ENCODE measurements around the gene LRRC75B.

Gene LRRC75B

GRCh38 chr22:24582056-24582814 lies 10.6 kb downstream of the LRRC75B start:
- ATAC-seq, result no peak
- Mint-ChIP-seq H3K9me3 (no peaks in the 10 kb centered on the region), H3K27ac (no peak overlapping the region), H3K4me1 (no peaks in the 10 kb centered on the region), H3K27me3 (no peaks in the 10 kb centered on the region), H3K4me3 (no peak overlapping the region), H3K36me3 (no peaks in the 10 kb centered on the region)

- H3K4me1 Mint-ChIP-seq, result no peaks in the 10 kb centered on the region
- ATAC-seq, result no peak
- H3K27me3 Mint-ChIP-seq, result no peaks in the 10 kb centered on the region
- H3K4me3 Mint-ChIP-seq, result no peak overlapping the region
- H3K36me3 Mint-ChIP-seq, result peaks cover 14% of the 10 kb centered on the region
- H3K27ac Mint-ChIP-seq, result no peak overlapping the region
- no peaks in the 10 kb centered on the region for H3K9me3 Mint-ChIP-seq
These were observed 12.6 kb downstream of the LRRC75B start for GRCh38 chr22:24580276-24580675.

DNA sequence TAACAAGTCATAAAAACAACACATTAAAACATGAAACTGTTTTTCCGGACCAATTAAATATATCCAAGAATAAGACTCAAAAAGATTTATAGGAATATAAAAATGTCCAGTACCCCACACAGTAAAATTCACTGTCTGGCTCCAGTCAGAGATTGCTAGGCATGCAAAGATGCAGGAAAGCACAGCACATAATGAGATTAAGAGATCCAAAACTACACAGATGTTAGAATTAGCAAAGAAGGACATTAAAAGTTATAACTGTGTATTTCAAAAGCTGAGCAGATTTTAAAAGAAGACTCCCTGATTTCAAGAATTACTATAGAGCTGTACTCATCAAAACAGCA lies 13.6 kb downstream of the LRRC75B start:
- Mint-ChIP-seq H3K9me3 (no peaks in the 10 kb centered on the region), H3K27ac (no peak overlapping the region), H3K36me3 (peaks cover 24% of the 10 kb centered on the region), H3K27me3 (no peaks in the 10 kb centered on the region), H3K4me3 (no peak overlapping the region), H3K4me1 (no peaks in the 10 kb centered on the region)
- ATAC-seq, result no peak

DNA sequence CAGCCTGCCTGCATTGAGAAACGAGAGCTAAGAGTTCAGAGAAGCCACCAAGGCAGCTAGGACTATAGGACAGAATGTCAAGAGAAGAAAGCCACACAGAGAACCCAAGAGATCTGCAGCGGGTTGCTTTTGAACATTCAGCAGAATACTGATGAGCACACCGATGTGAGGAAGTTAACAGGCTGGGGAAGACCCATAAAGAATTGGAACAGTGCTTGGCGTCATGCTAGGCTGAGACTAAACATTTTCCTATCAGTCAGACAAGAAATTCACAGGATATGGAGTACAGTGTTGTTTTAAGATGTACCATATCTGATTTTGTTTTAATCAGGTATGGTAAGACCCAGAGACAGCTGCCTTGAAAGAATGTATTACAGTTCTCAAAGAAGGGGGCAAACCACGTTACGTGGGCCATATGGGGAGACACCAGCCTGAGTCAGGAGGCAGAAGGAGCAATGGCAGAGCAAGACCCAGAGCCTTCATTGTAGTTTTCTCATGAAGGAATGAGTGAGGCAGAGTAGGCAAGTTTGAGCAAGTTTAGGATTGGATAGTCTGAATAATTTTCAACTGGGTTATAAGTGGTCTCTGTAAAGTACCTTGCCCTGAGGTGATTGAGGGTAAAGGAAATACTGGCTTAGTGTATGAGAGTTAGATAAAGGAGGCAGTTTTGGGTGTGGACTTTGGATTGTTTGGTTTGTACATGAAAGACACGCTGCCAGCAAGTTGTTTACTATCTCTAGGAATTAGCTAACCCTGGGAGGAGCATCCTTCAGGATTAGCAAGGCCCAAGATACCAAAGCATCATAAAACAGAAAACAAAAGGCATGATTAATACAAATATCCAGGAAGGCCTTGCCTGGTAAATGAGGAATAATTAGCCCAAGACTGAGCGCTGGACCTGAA lies 14.3 kb downstream of the LRRC75B start:
- Mint-ChIP-seq H3K9me3 (no peaks in the 10 kb centered on the region), H3K27me3 (no peaks in the 10 kb centered on the region), H3K36me3 (peaks cover 26% of the 10 kb centered on the region), H3K4me3 (no peak overlapping the region), H3K4me1 (no peaks in the 10 kb centered on the region), H3K27ac (no peak overlapping the region)
- no peak for ATAC-seq

GRCh38 chr22:24576778-24577177 lies 16.1 kb downstream of the LRRC75B start:
- Mint-ChIP-seq H3K27ac (peak overlapping the region; percentile 23), H3K36me3 (peaks cover 43% of the 10 kb centered on the region)

DNA sequence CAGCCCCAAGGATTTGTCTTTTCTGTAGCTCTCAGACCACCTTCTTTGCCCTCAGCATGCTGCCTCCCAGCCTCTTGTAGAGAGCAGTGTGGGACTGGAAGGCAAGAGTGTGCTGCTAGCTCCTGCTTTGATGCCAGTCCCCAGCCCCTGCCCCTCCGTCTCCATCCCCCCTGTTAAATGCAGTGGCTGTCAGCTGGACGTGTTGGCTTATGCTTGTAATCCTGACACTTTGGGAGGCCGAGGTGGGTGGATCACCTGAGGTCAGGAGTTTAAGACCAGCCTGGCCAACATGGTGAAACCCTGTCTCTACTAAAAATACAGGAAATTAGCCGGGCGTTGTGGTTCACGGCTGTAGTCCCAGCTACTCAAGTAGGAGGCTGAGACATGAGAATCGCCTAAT lies 21.6 kb downstream of the LRRC75B start:
- Mint-ChIP-seq H3K36me3 (peaks cover 56% of the 10 kb centered on the region), H3K4me1 (peaks cover 10% of the 10 kb centered on the region), H3K27me3 (no peaks in the 10 kb centered on the region), H3K9me3 (no peaks in the 10 kb centered on the region), H3K27ac (no peak overlapping the region), H3K4me3 (no peak overlapping the region)
- ATAC-seq, result no peak

More at GRCh38 chr22:24576778-24577177, 16.1 kb downstream of the LRRC75B start:
- H3K9me3 Mint-ChIP-seq, result no peaks in the 10 kb centered on the region
- H3K27me3 Mint-ChIP-seq, result no peaks in the 10 kb centered on the region
- H3K4me3 Mint-ChIP-seq, result no peak overlapping the region
- no peak for ATAC-seq
- no peaks in the 10 kb centered on the region for H3K4me1 Mint-ChIP-seq

DNA sequence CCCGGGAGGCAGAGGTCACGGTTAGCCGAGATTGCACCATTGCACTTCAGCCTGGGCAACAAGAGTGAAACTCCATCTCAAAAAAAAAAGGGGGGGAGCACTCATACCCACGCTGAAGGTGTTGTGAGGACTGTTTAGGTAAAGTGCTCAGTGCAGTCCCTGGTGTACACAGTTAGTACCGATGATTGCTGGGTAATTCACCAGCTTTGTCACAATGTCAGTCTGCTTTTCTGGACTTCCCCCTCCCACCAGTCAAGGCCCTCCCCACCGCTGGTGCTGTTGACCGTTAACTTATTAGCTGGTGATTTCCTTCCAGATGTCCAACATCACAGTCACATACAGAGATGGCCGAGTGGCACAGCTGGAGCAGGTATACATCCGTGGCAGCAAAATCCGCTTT lies 25.2 kb downstream of the LRRC75B start:
- Mint-ChIP-seq H3K27ac (no peak overlapping the region), H3K4me1 (peaks cover 40% of the 10 kb centered on the region), H3K27me3 (no peaks in the 10 kb centered on the region), H3K9me3 (no peaks in the 10 kb centered on the region), H3K36me3 (peaks cover 41% of the 10 kb centered on the region), H3K4me3 (no peak overlapping the region)
- ATAC-seq, result no peak

DNA sequence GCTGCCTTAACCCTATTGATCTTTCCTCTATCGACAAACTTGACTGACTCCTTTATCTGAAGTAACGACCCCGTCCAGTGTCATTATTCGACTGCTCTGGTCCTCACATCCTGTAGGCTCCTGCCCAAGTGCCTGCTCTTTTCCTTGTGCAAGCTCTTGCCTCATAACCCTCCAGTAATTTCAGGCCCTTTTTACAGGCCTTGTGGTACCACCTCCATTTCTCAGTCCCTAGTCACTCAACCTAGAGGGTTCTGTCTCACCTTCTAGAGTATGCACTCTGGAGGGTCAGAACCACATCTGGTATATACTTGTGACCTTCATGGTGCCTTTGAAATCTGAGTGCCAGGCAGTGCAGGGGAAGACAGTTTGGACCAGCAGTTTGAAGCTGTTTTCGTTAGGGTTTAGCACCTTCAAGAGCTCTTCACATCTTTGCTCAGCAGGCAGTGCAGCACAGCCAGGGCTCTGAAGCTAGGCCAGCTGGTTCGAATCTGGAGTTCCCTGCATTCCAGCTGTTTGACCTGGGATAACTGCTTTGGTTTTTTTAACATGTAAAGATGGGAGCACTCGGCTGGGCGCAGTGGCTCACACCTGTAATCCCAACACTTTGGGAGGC lies 25.9 kb downstream of the LRRC75B start:
- ATAC-seq, result no peak
- Mint-ChIP-seq H3K4me1 (peaks cover 47% of the 10 kb centered on the region), H3K9me3 (no peaks in the 10 kb centered on the region), H3K36me3 (peaks cover 38% of the 10 kb centered on the region), H3K27me3 (no peaks in the 10 kb centered on the region), H3K4me3 (no peak overlapping the region), H3K27ac (no peak overlapping the region)

- peaks cover 53% of the 10 kb centered on the region for H3K4me1 Mint-ChIP-seq
- no peak for ATAC-seq
- H3K27ac Mint-ChIP-seq, result no peak overlapping the region
- no peak overlapping the region for H3K4me3 Mint-ChIP-seq
- peaks cover 30% of the 10 kb centered on the region for H3K36me3 Mint-ChIP-seq
- H3K9me3 Mint-ChIP-seq, result no peaks in the 10 kb centered on the region
- H3K27me3 Mint-ChIP-seq, result no peaks in the 10 kb centered on the region
These were observed 27.8 kb downstream of the LRRC75B start for GRCh38 chr22:24565077-24565476.

- Mint-ChIP-seq H3K4me3 (no peak overlapping the region), H3K4me1 (peaks cover 54% of the 10 kb centered on the region), H3K27ac (no peak overlapping the region), H3K9me3 (no peaks in the 10 kb centered on the region), H3K36me3 (peaks cover 24% of the 10 kb centered on the region), H3K27me3 (no peaks in the 10 kb centered on the region)
- ATAC-seq, result no peak
These were observed 28.4 kb downstream of the LRRC75B start for GRCh38 chr22:24564376-24565058.

GRCh38 chr22:24563246-24563645 lies 29.6 kb downstream of the LRRC75B start:
- Mint-ChIP-seq H3K9me3 (no peaks in the 10 kb centered on the region), H3K27ac (no peak overlapping the region), H3K4me1 (peaks cover 67% of the 10 kb centered on the region), H3K4me3 (no peak overlapping the region), H3K27me3 (no peaks in the 10 kb centered on the region), H3K36me3 (peaks cover 28% of the 10 kb centered on the region)
- ATAC-seq, result no peak

DNA sequence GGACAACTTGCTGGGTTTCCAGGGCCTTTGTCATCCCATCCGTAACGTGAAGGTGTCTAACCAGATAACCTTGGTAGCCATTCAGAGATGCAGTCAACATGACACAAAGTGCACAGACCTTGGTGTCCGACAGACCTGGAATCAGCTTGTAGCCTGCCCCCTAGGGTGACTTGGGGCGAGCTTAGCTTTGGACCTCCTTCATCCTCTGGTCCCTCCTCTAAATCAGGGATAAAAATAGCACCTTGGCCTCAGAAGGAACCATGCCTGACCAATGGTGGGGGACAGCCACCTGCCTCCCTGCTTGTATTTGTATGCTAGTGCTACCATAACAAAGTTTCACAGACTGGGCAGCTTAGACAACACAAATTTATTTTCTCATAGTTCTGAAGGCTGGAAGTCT lies 33.4 kb downstream of the LRRC75B start:
- Mint-ChIP-seq H3K27ac (peak overlapping the region; percentile 37), H3K9me3 (no peaks in the 10 kb centered on the region), H3K27me3 (no peaks in the 10 kb centered on the region), H3K4me3 (no peak overlapping the region), H3K4me1 (peaks cover 57% of the 10 kb centered on the region), H3K36me3 (peaks cover 37% of the 10 kb centered on the region)
- ATAC-seq, result no peak

- H3K36me3 Mint-ChIP-seq, result peaks cover 28% of the 10 kb centered on the region
These were observed 37.5 kb downstream of the LRRC75B start, which contains the start of gene SNRPD3 for GRCh38 chr22:24555165-24556039. SNRPD3 (plus strand) TSS chr22:24555999; CDS start chr22:24557675, 1,676 bp downstream.

More at GRCh38 chr22:24555165-24556039, 37.5 kb downstream of the LRRC75B start, which contains the start of gene SNRPD3:
- H3K27me3 Mint-ChIP-seq, result no peaks in the 10 kb centered on the region
- H3K4me3 Mint-ChIP-seq, result peak within 1 kb of the TSS; percentile 97
- peak within 1 kb of the TSS; percentile 91 for H3K27ac Mint-ChIP-seq
- no peaks in the 10 kb centered on the region for H3K9me3 Mint-ChIP-seq
- peak; percentile 92 for ATAC-seq
- peaks cover 72% of the 10 kb centered on the region for H3K4me1 Mint-ChIP-seq

All from stimulated activated memory B cell treated with anti-CD40 and anti-IgM and Interleukin-4, amounts not matched to agents 10 μg/mL and 1 μg/mL and 100 μg/mL, for 72 hours (primary cell).